IMR-90 (cell line): ENCODE results near the gene AKR1C4. TPM values are rescaled to one million over a fixed set of nuclear protein-coding genes. Genes with fewer than 3 reads are reported as not detected.

ENCODE experiments used
- ATAC-seq: fragments of 200-7000 bp; cut with Tn5 transposase; 2 replicates; pipeline ENCODE4 v1.9.1; 2020; ENCODE audit warnings: low read depth, mild to moderate bottlenecking, moderate library complexity
- BruUV-seq: library from RNA; stranded (reverse); fragments of 400-500 nt; replicated peaks from 2 replicates; lab custom pipeline; 2021; lab: Mats Ljungman, UMichigan
- CTCF ChIA-PET: fragments of 300-600 bp; formaldehyde crosslinking; extraction: SDS; loops from one replicate; lab custom pipeline; 2021; ENCODE audit warnings: antibody characterized with exemption; lab: Yijun Ruan, JAX
- POLR2A ChIA-PET: fragments of 300-600 bp; sonication (Branson Sonifier 250); formaldehyde crosslinking; loops from one replicate; lab custom pipeline; 2022; ENCODE audit warnings: antibody characterized with exemption; ENCODE audit not compliant: unreplicated experiment; lab: Charles Lee
- DNase-seq: peaks from one replicate; pipeline ENCODE4 v3.0.0; 2013
- H2AFZ ChIP-seq: replicated peaks from 2 replicates; pipeline ENCODE3; 2013; ENCODE audit warnings: low read length, mild to moderate bottlenecking; ENCODE audit not compliant: poor library complexity
- H2AK5ac ChIP-seq: 2 replicates; pipeline ENCODE4 v1.6.1; 2013; ENCODE audit warnings: low read depth, low read length, inconsistent platforms
- H2AK9ac ChIP-seq: replicated peaks from 2 replicates; pipeline ENCODE3; 2013; ENCODE audit warnings: mild to moderate bottlenecking, low read depth, low read length, moderate library complexity; ENCODE audit not compliant: poor library complexity
- H2BK120ac ChIP-seq: 2 replicates; pipeline ENCODE4 v1.6.1; 2013; ENCODE audit warnings: low read depth, low read length, inconsistent platforms
- H2BK15ac ChIP-seq: 3 replicates; pipeline ENCODE4 v1.6.1; 2013; ENCODE audit warnings: low read depth, low read length, inconsistent platforms
- H2BK20ac ChIP-seq: 2 replicates; pipeline ENCODE4 v1.6.1; 2013; ENCODE audit warnings: low read depth, mild to moderate bottlenecking, inconsistent platforms, low read length, moderate library complexity
- H2BK5ac ChIP-seq: 2 replicates; pipeline ENCODE4 v1.6.1; 2013; ENCODE audit warnings: mild to moderate bottlenecking, low read depth, low read length, inconsistent platforms; ENCODE audit not compliant: poor library complexity, severe bottlenecking
- H3K14ac ChIP-seq: replicated peaks from 2 replicates; pipeline ENCODE4 v1.6.1; 2013; ENCODE audit warnings: low read depth, low read length, inconsistent platforms
- H3K18ac ChIP-seq: 2 replicates; pipeline ENCODE4 v1.6.1; 2013; ENCODE audit warnings: low read depth, low read length, control low read depth
- H3K23ac ChIP-seq: 2 replicates; pipeline ENCODE4 v1.6.1; 2013; ENCODE audit warnings: low read depth, low read length, inconsistent platforms
- H3K27ac ChIP-seq: 2 replicates; pipeline ENCODE4 v1.5.1; 2013; ENCODE audit warnings: mild to moderate bottlenecking, control low read depth, low read length; ENCODE audit not compliant: insufficient read depth
- H3K27me3 ChIP-seq: 2 replicates; pipeline ENCODE4 v1.6.1; 2013; ENCODE audit warnings: low read length; ENCODE audit not compliant: control insufficient read depth, insufficient read depth
- H3K36me3 ChIP-seq: 2 replicates; pipeline ENCODE4 v1.6.1; 2013; ENCODE audit warnings: low read length, mixed read lengths; ENCODE audit not compliant: control insufficient read depth, insufficient read depth
- H3K4ac ChIP-seq: 2 replicates; pipeline ENCODE4 v1.6.1; 2013; ENCODE audit warnings: low read depth, low read length, inconsistent platforms
- H3K4me1 ChIP-seq: 2 replicates; pipeline ENCODE4 v1.6.1; 2013; ENCODE audit warnings: low read length, mixed read lengths; ENCODE audit not compliant: control insufficient read depth, insufficient read depth
- H3K4me2 ChIP-seq: 2 replicates; pipeline ENCODE4 v1.6.1; 2013; ENCODE audit warnings: low read depth, mild to moderate bottlenecking, control low read depth, low read length, moderate library complexity
- H3K4me3 ChIP-seq: 2 replicates; pipeline ENCODE4 v1.5.1; 2013; ENCODE audit warnings: low read depth, mild to moderate bottlenecking, control low read depth, low read length, moderate library complexity; ENCODE audit not compliant: insufficient read depth
- H3K56ac ChIP-seq: 2 replicates; pipeline ENCODE4 v1.6.1; 2013; ENCODE audit warnings: low read length, inconsistent platforms; ENCODE audit not compliant: insufficient read depth; ENCODE audit errors: extremely low read depth
- H3K79me1 ChIP-seq, 2 experiments: 2 replicates each; pipeline ENCODE4 v1.6.1; 2013; ENCODE audit warnings: low read length in 2 of 2, inconsistent platforms in 1 of 2, low read depth in 1 of 2
- H3K9ac ChIP-seq: 2 replicates; pipeline ENCODE4 v1.6.1; 2013; ENCODE audit warnings: low read depth, low read length, control low read depth
- H3K9me1 ChIP-seq: 2 replicates; pipeline ENCODE4 v1.6.1; 2013; ENCODE audit warnings: low read length, inconsistent platforms; ENCODE audit not compliant: insufficient read depth
- H3K9me3 ChIP-seq: 2 replicates; pipeline ENCODE4 v1.6.1; 2013; ENCODE audit warnings: low read length; ENCODE audit not compliant: control insufficient read depth, insufficient read depth
- H4K20me1 ChIP-seq: 2 replicates; pipeline ENCODE4 v1.6.1; 2013; ENCODE audit warnings: low read length, inconsistent platforms; ENCODE audit not compliant: insufficient read depth
- H4K5ac ChIP-seq: 2 replicates; pipeline ENCODE4 v1.6.1; 2013; ENCODE audit warnings: mild to moderate bottlenecking, low read depth, low read length, control low read depth
- H4K8ac ChIP-seq, 2 experiments: 2 replicates each; pipeline ENCODE4 v1.6.1; 2013; ENCODE audit warnings: low read depth in 2 of 2, low read length in 2 of 2, control low read depth in 1 of 2, inconsistent platforms in 1 of 2
- H4K91ac ChIP-seq: 2 replicates; pipeline ENCODE4 v1.6.1; 2013; ENCODE audit warnings: low read depth, low read length, inconsistent platforms; ENCODE audit not compliant: insufficient read depth
- USF2 ChIP-seq: fragments of 150-350 bp; IDR thresholded peaks from 2 replicates; pipeline ENCODE4 v1.6.1; 2017; ENCODE audit warnings: mild to moderate bottlenecking, antibody characterized with exemption, low read length, low read depth
- WGBS, 2 experiments: methylation state at CpG; one replicate each; pipeline versions ENCODE4 v1.1.5 to v1.1.7; 2013; ENCODE audit warnings: missing lambda C conversion rate in 2 of 2; ENCODE audit not compliant: insufficient read length in 1 of 2; ENCODE audit errors: extremely low coverage in 2 of 2; 5-methylcytosine and 5-hydroxymethylcytosine counted together
- dilution Hi-C: fragments of 300-500 bp; cut with HindIII; formaldehyde crosslinking; loops from one replicate; pipeline ENCODE4 v1.14.3; 2018; ENCODE audit warnings: low sequenced_read_pairs; ENCODE audit not compliant: unreplicated experiment
- in situ Hi-C: fragments of 300-500 bp; cut with MboI; formaldehyde crosslinking; loops from 3 replicates; pipeline ENCODE4 v1.14.3; 2019; ENCODE audit warnings: low sequenced_read_pairs, inconsistent platforms, mixed read lengths
- intact Hi-C: fragments of 100-400 bp; cut with micrococcal nuclease; formaldehyde crosslinking; loops from 2 replicates; pipeline ENCODE4 v1.10.0; 2022
- polyA plus RNA-seq, 3 experiments: library from polyadenylated mRNA; depleted of rRNA; stranded (reverse); fragments of >200 nt; gene quantifications; 2 replicates each; pipeline ENCODE4 v1.2.3, GENCODE V29; 2012; ENCODE audit warnings: low replicate concordance in 1 of 3
- total RNA-seq: library from RNA; depleted of rRNA; stranded (reverse); fragments of >200 nt; gene quantifications from 2 replicates; pipeline ENCODE4 v1.2.3, GENCODE V29; 2012

AKR1C4 gene
- total and polyA plus RNA-seq, 2 of the 4 experiments (the other 2 are of a cell fraction): not detected

GRCh38 chr10:5147981-5148677 is 48.5 kb upstream of the AKR1C4 start:
- CTCF ChIA-PET: no interaction called here
- no peak overlapping the region for H3K4me2 ChIP-seq
- H3K27ac ChIP-seq: no peak overlapping the region
- no peak overlapping the region for H4K5ac ChIP-seq
- H3K56ac ChIP-seq: no peak overlapping the region
- in situ Hi-C loops: no loop called here
- H2AK5ac ChIP-seq: no peak overlapping the region
- H3K14ac ChIP-seq: no peak overlapping the region
- no peak overlapping the region for H4K8ac ChIP-seq
- H3K18ac ChIP-seq: no peak overlapping the region
- intact Hi-C loops: loop anchor here (2.0 to 10.0 kb wide), 2 partner anchors 47 to 73 kb away; partner anchors contain the start of gene AKR1C4
- no peak overlapping the region for H3K4me3 ChIP-seq
- no peaks in the 10 kb centered on the region for H3K36me3 ChIP-seq
- no peaks in the 10 kb centered on the region for H4K20me1 ChIP-seq
- H3K79me1 ChIP-seq: no peaks in the 10 kb centered on the region
- POLR2A ChIA-PET: no interaction called here
- H2AFZ ChIP-seq: no peak overlapping the region
- H3K9me3 ChIP-seq: no peaks in the 10 kb centered on the region; the same call in 1 of the 2 replicates
- no peak overlapping the region for H3K23ac ChIP-seq
- no peak overlapping the region for H3K4ac ChIP-seq
- H2BK5ac ChIP-seq: no peak overlapping the region
- no peak overlapping the region for H2AK9ac ChIP-seq
- H2BK15ac ChIP-seq: no peak overlapping the region
- TF ChIP-seq USF2: no peak
- H2BK120ac ChIP-seq: no peak overlapping the region
- H3K9me1 ChIP-seq: no peaks in the 10 kb centered on the region
- no CpG with 5 or more reads among the region's 3 CpGs for WGBS, 2 experiments
- no peak overlapping the region for H4K91ac ChIP-seq
- no peaks in the 10 kb centered on the region for H3K4me1 ChIP-seq
- no peak overlapping the region for H2BK20ac ChIP-seq
- BruUV-seq: no TSS peak
- ATAC-seq: no peak
- no peaks in the 10 kb centered on the region for H3K27me3 ChIP-seq
- dilution Hi-C loops: no loop called here
- no peak overlapping the region for H3K9ac ChIP-seq
- no peak for DNase-seq
